ENCODE data around the gene LY86. TPM values are rescaled to one million over a fixed set of nuclear protein-coding genes. Genes with fewer than 3 reads are reported as not detected.

LY86 gene
- total RNA-seq, 1 donor from 2014 or later, result 2.2 TPM

DNA sequence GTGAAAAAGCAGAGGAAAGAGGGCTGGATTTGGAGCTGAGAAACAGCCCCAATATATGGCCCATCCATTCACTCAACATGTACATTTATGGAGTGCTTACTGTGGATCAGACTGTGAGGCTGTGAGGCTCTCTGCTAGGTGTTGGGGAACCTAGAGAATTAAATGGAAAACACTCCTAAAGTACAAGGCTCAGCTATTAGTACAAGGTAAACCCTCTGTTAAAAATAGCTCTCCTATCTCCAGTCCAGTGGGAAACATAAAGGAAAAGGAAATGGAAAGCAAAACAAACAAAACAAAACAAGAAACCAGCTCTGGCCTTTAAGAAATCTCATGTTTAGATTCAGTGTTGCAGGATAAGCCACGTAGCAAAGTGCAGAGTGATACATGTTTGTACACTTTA is 35.0 kb downstream of the LY86 start:
- DNase-seq, result no peak

DNA sequence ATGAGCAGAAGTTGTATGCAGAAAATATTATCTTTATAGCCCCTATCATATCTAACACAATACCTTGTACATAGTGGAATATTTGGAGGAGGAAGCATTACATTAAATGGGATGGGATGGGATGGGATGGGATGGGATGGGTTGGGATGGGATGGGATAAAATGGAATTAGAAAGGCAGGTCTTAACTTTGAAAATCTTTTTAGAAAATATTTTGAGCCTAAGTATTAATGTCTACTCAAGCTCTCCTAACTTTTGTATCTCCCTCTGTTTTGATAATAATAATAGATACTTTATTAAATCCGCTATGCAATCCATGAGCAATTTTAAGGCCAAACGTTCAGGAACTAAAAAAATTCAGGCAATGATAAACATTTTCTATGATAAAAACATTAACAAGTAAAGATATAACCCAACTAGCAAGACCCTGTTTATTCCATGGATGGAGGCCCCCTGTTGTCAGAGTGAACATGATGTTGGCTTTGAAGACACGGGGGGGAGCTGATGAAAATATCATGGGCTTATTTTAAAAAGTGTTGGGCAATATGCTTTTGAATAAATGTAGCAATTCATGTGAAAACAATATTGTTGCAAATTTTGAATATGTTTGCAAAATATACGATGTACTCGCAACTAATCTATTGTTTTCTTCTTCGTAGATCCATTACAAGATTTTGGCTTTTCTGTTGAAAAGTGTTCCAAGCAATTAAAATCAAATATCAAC is 35.9 kb downstream of the LY86 start:
- no peak for DNase-seq

DNA sequence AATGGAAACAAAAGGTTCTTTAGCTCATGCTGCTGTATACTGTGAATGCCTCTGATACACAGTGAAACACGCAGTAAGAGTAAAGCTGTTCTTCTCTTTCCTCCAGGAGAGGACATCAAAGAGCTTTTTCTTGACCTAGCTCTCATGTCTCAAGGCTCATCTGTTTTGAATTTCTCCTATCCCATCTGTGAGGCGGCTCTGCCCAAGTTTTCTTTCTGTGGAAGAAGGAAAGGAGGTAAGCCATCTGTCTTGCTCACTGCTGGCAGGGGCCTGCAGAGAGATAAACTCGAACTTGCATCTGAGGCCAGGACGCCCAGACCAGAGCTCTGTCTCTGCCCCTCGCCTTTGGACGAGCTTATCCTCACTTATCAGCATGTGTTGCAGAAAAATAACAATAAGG is 37.7 kb downstream of the LY86 start:
- DNase-seq, result no peak

DNA sequence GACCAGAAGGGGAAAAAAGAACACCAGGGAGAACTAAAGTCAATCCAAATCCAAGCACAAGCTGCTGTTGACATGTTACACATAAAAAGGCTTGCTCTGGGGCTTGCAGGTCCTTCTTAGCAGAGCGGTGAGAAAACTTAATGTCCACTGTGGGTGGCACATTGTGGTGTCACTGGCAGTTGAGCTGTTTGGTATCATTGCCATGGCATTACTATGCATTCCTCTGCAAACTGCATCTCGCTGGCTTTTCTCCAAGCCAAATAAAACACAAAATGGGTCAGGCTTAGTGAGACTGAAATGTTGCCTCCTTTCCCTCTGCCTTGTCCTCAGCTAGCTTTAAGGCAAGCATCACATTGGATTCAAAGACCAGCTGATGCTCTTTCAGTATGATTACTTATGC is 40.9 kb downstream of the LY86 start:
- no peak for DNase-seq

DNA sequence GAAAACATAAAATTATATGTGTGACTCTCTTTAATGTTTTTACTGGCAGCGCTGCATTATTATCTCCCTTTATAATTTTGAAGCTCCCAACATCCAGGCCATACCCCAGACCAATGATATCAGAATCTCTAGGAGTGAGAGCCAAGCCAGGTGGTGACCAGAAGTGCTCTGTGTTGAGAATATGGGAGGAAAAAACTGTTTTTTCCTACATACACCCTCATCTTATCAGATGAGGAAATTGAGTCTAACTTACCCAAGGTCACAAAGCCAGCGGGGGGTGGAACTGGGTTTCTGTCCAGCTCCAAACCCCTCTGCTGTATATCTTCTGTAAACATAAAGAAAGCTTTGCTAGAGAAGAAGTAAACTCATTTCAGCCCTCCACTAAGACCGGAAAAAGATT is 42.5 kb downstream of the LY86 start:
- no peak for DNase-seq

DNA sequence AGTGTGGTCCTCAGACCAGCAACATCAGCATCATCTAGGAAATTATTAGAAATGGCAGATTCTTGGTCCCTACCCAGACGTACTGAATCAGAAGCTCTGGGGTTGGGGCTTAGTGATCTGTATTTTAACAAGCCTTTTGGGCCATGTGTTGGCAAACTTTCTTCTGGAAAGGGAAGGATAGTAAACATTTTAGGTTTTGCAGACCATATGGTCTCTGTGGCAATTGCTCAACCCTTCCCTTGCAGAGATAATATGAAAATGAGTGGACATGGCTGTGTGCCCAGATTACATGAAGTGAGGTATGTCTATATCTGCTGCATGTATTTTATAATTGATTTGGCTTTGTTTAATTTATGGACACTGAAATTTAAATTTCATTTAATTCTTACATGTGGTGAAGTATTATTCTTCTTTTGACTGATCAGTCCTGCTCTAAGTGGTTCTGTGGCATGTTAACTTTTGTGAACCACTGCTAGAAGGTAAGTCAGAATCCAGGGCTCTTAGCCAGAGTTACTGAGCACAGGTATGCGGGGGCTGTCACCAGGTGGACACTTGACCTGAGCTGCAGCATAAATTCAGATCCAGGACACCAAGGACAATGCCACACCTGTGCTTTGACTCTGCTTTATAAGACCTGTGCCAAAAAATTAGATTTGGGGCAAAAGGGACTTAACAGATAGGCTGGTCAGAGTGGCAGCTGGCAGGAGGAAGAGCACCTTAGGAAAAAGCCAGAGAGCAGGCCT is 43.2 kb downstream of the LY86 start:
- DNase-seq, result no peak

DNA sequence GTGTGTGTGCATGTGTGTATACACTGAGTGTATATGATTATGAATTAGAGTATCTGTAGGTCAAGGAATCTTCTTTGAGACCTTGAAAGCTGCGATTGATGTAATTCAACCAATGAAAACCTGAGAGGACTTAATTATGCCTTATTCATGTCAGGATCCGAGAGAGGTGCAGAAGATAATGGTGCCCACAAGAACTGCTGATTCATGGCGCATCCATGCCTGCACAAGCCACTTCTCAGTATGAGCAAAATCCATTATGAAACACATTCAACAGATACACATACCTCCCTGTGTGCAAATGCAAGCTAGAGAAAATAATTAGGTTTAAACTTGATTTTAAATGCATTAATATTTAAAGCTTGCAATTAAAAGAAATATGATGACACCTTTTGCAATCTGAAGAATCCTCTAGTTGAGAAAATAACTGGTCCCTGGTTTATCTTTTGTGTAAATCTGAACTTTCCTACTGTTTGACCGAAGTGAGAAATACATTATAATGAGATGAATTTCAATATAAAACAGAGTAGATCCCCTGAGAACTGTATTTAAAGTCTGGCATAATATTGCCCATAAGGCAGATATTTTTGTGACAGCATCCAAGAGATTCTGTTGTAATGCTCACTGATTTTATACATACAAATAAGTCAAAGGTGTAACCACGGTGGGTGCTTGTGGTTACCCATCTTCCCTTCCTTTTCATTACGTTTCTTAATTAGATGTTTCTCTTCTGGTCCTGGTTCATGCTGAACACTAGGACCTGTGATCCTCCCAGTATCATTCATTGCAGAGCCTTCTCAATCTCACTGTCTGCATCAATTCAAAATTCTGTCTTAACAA is 45.6 kb downstream of the LY86 start:
- no peak for DNase-seq

DNA sequence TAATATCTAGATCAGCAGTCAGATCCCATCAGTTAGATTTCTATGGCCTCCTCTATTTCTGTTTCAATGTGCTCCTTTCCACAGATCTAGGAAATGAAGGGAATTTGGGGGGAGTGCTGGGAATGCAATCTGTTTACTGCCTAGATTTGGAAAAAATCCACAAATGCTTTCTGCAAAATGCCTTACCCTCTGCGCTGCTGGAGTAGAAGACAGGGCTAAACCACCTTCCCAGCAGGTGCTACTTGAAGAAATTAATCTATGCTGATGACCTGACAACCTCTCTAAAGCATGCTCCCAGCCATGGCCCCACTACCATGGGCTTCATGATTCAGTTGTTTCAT is 46.2 kb downstream of the LY86 start:
- no peak for DNase-seq

DNA sequence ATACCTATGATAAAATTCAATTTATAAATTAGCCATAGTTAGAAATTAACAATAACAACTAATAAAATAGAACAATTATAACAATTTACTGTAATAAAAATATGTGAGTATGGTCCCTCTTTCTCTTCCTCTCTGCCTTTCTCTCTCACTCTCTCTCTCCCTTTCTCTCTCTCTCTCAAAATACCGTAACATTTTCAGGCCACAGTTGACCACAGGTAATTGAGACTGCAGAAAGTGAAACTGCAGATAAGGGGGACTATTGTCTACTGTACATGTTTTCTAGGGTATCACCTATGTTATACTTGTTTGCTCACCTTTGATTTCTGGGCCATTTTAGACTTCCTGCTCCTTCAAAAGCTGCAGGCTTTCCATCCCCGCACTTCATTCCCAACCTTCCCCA is 46.8 kb downstream of the LY86 start:
- no peak for DNase-seq

DNA sequence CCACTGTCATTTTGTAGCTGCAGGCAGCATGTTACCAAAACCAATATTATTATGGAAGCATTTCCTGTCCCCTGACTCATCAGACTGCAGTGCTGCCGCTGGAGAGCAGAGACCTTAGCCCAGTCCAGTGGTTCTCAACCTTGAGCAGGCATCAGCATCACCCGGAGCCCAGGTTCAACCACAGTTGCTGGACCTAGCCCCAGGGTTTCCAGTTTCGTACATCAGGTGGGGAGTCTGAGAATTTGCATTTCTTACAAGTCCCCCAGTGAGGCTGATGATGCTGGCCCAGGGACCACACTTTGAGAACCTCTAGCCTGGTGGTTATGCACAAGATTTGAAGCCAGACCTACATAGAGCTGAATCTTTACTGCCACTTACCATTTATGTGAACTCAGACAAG is 47.3 kb downstream of the LY86 start:
- DNase-seq, result no peak

DNA sequence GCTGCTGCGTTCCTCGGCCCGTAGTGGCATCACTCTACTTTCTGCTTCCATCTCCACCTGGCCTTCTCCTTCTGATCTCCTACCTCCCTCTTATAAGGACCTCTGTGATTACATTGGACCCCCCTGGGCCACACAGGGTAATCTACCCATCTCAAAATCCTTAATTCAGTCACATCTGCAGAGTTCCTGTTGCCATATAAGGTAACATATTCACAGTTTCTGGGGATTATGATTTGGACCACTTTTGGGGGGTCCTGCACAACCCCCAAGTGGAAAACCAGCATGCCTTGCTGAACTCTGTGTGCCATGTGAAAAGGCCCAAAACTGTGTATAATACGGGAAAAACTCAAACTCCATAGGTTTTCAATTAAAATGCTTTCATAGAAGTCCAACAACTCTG is 51.1 kb downstream of the LY86 start:
- DNase-seq, result no peak

DNA sequence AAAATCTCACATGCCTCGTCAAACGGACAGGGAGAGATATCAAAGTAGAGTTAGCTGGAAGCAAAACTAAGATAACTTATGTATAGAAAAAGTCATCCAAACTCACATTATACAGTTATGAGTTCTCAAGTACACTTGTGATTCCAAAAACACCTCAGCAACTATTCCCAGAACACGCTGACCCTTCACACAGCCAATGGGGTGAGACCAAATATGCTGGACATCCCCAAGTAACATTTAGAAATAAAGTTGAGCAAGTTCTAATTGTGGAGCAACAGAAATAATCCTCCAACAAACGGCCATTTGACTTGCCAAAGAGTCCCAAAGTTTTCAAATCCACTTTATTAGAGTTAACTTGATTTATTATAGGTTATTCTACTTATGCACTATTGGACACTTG is 52.4 kb downstream of the LY86 start:
- no peak for DNase-seq

DNA sequence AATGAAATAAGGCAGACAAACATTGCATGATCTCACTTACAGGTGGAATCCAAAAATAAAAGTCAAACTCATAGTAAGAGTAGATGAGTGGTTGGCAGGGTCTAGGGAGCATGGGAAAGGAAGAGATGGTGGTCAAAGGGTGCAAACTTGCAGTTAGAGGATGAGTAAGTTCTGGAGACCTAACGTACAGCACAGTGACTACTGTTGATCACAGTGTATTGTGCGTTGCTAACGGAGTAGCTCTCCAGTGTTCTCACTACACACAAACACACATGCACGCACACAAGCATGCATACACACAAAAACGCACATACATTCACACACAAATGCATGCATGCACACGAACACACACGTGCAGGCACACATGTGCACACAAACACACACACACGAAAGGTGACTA is 54.9 kb downstream of the LY86 start:
- DNase-seq, result no peak

DNA sequence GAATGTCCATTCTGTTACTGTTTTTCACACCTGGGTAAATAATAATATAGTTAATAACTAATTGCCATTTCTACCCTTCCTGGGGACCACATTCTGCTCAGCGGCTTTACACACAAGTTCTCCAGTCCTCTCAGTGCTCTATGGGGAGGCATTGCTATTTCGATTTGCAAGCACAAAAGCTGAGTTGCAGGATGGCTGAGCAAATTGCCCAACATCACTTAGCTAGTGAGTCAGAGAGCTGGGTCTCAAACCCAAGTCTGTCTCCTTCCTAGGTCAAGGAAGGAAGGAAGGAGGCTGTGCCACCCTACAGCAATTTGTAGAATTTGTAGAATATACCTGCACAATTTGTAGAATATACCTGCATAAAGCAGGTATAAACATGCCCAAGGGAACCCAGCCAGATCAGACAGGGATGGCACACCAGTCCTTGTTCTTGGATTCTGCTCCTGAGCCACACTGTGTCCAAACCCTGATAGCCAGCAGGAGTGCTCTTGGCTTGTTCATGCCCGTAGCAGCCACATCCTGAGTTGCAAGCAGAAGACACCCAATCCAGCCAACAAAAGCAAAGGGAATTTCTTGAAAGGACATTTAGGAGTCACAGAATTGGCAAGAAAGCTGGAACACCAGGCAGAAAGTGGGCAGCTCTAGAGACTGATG is 56.9 kb downstream of the LY86 start:
- no peak for DNase-seq

DNA sequence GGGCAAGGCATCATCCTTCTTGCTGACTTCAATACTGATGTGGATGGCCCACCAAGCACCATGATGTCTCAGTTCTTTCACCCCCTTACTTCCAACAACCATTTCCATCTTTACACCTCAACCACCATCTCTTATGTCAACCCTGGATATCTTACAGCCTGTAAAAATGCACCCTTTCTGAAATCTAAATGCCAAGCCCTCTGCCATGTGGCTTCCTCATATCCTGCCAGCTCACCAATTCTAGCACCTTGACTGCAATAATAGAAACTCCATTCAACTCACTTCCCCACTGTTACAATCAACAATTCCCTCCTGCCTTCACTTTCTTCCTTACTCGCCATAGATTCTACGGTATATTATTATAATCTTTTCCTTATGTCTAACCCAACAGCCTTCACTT is 57.9 kb downstream of the LY86 start:
- no peak for DNase-seq

DNA sequence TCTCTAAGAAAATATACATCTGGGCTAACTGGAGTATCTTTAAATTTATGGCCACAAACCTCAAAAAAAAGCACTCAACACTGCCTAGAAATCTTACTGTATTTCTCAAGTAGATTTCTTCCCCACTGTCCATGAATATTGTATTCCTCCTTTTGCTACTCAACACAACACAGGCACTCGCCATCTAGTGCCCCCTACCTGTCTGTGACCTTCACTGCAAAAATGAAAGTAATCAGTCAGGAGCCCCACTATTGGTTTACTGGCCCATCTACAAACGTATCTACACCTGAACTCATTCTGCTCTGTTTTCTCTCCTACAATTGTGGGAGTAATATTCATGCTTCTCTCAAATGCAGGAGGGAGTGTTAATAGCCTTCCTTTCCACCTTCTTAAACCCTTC is 58.3 kb downstream of the LY86 start:
- no peak for DNase-seq

DNA sequence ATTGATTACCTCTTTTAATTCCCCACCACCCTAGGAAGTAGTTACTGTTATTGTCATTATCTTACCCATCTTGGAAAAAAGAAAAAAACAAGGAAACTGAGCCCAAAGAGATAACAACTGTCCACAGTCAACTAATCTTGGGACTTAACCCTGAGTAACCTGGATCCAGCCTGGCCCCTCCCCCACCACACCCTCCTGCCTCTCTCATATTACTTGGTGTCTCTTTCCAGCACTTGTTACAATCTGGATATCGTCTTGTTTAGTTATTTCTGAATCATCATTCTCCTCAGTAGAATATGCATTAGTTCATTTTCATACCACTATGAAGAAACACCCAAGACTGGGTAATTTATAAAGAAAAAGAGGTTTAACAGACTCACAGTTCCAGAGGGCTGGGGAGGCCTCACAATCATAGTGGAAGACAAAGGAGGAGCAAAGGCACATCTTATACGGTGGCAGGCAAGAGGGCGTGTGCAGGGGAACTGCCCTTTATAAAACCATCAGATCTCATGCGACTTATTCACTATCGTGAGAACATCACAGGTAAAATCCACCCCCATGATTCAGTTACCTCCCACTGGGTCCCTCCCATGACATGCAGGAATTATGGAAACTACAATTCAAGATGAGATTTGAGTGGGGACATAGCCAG is 60.3 kb downstream of the LY86 start:
- no peak for DNase-seq

DNA sequence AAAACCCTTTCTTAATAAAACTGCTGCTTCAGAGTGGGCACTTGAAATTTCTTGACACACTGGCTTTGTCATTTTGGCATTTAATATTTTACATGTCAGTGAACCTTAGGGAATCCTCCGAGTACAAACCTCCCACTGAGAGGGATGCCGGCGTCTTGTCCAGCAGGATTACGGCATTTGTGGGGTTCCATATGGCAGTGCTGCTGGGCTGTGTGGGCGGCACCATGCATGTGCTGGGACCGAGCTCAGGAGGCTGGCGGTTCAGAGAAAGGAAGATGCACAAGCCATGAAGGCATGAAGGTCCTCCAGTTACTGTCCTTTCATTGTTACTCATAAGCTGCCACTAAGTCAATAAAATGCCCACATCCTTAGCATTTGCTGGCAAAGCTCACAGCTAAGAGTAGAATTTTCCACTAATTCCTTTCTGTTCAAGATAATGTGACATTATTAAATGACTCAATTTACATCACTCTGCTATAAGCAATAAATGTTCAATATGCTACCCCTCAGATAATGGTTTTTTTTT is 61.4 kb downstream of the LY86 start:
- peak; percentile 13 for DNase-seq

DNA sequence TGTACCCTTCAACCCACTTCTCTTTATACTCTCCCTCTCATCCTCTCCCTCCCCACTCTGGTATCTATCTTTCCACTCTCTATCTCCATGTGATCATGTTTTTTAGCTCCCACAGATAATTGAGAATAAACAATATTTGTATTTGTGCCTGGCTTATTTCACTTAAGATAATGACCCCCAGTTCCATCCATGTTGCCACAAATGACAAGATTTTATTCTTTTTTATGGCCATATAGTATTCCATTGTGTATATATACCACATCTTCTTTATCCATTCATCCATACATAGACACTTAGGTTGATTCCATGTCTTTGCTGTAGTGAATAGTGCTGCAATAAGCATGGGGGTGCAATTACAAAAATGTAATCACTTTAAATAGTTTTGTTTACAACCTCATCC is 62.3 kb downstream of the LY86 start:
- DNase-seq, result no peak

DNA sequence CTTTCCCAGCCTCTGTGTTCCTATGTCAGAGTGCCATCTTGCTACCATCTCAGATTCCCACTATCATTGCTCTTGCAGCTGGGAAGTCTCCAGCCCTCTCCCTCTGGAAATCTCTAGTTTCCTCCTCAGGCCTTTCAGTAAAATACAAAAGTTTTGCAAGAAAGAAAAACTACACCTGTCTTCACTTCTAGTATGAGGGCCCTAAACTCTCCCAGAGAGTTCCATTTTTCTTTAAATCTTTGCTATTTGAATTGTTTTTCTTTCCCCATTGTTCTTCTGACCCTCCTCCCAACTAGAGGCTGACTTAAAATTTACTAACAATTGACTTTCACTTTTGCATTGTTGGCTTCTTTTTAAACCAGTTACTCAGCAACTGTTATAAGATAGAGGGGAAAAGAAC is 62.8 kb downstream of the LY86 start:
- DNase-seq, result no peak

DNA sequence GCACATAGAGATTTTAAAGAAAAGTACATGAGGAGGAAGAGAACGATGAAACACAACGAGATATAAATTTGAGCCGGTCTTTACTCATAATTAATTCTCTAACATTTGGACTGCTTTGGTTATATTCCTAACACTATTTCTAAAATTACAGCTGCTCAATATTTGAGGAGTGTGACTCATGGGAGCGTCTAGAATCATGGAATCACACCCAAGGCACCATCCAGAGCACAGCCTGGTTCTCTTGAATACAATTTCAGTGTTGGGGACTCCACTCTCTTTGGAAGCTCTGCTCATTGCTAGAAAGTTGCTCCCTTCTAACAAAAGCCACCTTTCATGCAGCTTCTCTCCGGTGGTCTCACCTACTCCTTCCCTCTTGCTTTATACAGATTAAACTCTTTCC is 64.4 kb downstream of the LY86 start:
- DNase-seq, result no peak

Measured in occipital lobe (tissue), 2 donors.